ENCODE data around the gene POLR2B.

POLR2B gene

DNA sequence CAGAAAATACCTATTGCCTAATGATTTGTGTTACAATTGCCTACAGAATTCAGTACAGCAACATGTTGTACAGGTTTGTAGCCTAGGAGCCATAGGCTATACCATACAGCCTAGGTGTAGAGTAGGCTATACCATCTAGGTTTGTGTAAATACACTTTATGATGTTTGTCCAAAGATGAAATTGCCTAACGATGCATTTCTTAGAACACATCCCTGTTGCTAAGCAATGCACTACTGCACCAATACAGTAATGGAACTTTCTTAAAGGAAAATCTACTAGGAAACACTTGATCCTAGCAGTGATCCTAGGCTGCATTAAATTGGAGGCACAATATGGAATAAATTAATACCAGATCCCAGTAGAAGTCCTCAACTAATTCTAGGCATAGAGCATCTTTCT lies 19.6 kb upstream of the POLR2B start:
- Histone ChIP-seq H3K27ac (ENCODE audit: low read depth in 2 of 2, low read length in 2 of 2) (no peak overlapping the region), H3K4me3 (ENCODE audit: low read length in 2 of 2) (no peak overlapping the region), H3K9ac (ENCODE audit: low read depth in 1 of 2, low read length in 2 of 2) (no peak overlapping the region), H3K27me3 (ENCODE audit: control insufficient read depth in 2 of 2, insufficient read depth in 2 of 2, low read length in 2 of 2) (no peaks in the 10 kb centered on the region), H3K4me1 (ENCODE audit: control insufficient read depth in 2 of 2, insufficient read depth in 2 of 2, low read length in 2 of 2) (peaks cover 6 to 14% of the 10 kb centered on the region in 2 donors), H3K9me3 (ENCODE audit: control insufficient read depth in 2 of 2, low read length in 2 of 2) (no peaks in the 10 kb centered on the region), H3K36me3 (ENCODE audit: control insufficient read depth in 2 of 2, insufficient read depth in 2 of 2, low read length in 2 of 2) (peaks cover 10 to 12% of the 10 kb centered on the region in 2 donors)

DNA sequence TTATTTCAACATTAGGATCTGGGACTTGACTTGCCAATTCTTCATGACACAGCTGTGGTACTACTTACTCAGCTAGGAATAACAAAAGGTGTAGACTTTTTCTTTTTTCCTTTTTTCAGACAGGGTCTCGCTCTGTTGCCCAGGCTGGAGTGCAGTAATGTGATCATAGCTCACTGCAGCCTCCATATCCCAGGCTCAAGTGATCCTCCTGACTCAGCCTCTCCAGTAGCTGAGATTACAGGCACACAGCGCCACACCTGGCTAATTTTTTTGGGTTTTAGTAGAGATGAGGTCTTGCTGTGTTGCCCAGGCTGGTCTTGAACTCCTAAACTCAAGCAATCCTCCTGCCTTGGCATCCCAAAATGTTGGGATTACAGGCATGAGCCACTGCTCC lies 17.6 kb upstream of the POLR2B start:
- no peaks in the 10 kb centered on the region for H3K27me3 ChIP-seq (ENCODE audit: control insufficient read depth in 2 of 2, insufficient read depth in 2 of 2, low read length in 2 of 2)
- H3K36me3 ChIP-seq (ENCODE audit: control insufficient read depth in 2 of 2, insufficient read depth in 2 of 2, low read length in 2 of 2) = peaks cover 22 to 25% of the 10 kb centered on the region in 2 donors
- H3K4me3 ChIP-seq (ENCODE audit: low read length in 2 of 2) = no peak overlapping the region
- H3K9me3 ChIP-seq (ENCODE audit: control insufficient read depth in 2 of 2, low read length in 2 of 2) = no peaks in the 10 kb centered on the region
- H3K9ac ChIP-seq (ENCODE audit: low read depth in 1 of 2, low read length in 2 of 2) = no peak overlapping the region
- H3K27ac ChIP-seq (ENCODE audit: low read depth in 2 of 2, low read length in 2 of 2) = no peak overlapping the region
- H3K4me1 ChIP-seq (ENCODE audit: control insufficient read depth in 2 of 2, insufficient read depth in 2 of 2, low read length in 2 of 2) = peaks cover 6 to 14% of the 10 kb centered on the region in 2 donors

DNA sequence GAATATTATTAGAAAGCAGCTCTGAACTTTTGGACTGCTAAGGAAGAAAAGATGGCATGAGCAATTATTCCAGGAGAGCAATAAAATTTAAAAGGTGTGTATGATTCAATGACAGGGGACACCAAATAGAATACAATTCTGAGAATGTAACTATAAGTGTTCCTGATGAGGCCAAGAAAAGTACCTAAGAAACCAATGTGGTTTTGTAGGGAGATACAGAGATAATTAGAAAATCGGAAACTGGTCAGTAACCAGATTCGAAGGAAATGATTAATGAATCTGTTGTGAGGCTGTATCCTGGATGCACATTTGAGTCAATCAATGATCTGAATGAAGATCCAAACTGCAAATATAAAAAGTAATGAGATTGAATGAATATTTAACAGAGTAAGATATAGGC lies 7.3 kb upstream of the POLR2B start:
- Histone ChIP-seq H3K27ac (ENCODE audit: low read depth in 2 of 2, low read length in 2 of 2) (no peak overlapping the region), H3K9ac (ENCODE audit: low read depth in 1 of 2, low read length in 2 of 2) (no peak overlapping the region), H3K4me1 (ENCODE audit: control insufficient read depth in 2 of 2, insufficient read depth in 2 of 2, low read length in 2 of 2) (peaks cover 8 to 9% of the 10 kb centered on the region in 2 donors), H3K36me3 (ENCODE audit: control insufficient read depth in 2 of 2, insufficient read depth in 2 of 2, low read length in 2 of 2) (peaks cover 51 to 65% of the 10 kb centered on the region in 2 donors), H3K9me3 (ENCODE audit: control insufficient read depth in 2 of 2, low read length in 2 of 2) (peaks cover 3 to 4% of the 10 kb centered on the region in 2 donors), H3K27me3 (ENCODE audit: control insufficient read depth in 2 of 2, insufficient read depth in 2 of 2, low read length in 2 of 2) (no peaks in the 10 kb centered on the region), H3K4me3 (ENCODE audit: low read length in 2 of 2) (no peak overlapping the region)

DNA sequence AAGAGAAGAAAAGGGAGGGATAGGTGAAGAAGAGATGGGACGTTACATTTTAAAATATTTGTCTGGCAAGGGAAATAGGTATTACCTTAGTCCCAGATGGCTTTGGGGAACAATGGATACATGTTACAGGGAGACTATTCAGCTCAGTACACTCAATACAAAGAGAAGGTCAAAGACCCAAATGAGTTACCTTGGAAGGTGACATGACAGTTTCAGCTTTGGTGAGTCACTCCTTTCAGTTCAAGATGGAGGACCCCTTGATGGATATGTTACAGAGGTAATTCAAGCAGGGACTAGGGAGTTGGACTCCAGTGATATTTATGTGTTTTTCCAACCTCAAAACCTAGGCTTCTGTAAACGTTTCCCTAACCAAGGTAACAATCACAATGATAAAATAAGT lies 6.3 kb upstream of the POLR2B start:
- no peaks in the 10 kb centered on the region for H3K27me3 ChIP-seq (ENCODE audit: control insufficient read depth in 2 of 2, insufficient read depth in 2 of 2, low read length in 2 of 2)
- H3K27ac ChIP-seq (ENCODE audit: low read depth in 2 of 2, low read length in 2 of 2) = no peak overlapping the region
- H3K36me3 ChIP-seq (ENCODE audit: control insufficient read depth in 2 of 2, insufficient read depth in 2 of 2, low read length in 2 of 2) = peaks cover 44 to 55% of the 10 kb centered on the region in 2 donors
- H3K9me3 ChIP-seq (ENCODE audit: control insufficient read depth in 2 of 2, low read length in 2 of 2) = peaks cover 3 to 4% of the 10 kb centered on the region in 2 donors
- H3K4me1 ChIP-seq (ENCODE audit: control insufficient read depth in 2 of 2, insufficient read depth in 2 of 2, low read length in 2 of 2) = peaks cover 8 to 9% of the 10 kb centered on the region in 2 donors
- no peak overlapping the region for H3K4me3 ChIP-seq (ENCODE audit: low read length in 2 of 2)
- H3K9ac ChIP-seq (ENCODE audit: low read depth in 1 of 2, low read length in 2 of 2) = no peak overlapping the region

DNA sequence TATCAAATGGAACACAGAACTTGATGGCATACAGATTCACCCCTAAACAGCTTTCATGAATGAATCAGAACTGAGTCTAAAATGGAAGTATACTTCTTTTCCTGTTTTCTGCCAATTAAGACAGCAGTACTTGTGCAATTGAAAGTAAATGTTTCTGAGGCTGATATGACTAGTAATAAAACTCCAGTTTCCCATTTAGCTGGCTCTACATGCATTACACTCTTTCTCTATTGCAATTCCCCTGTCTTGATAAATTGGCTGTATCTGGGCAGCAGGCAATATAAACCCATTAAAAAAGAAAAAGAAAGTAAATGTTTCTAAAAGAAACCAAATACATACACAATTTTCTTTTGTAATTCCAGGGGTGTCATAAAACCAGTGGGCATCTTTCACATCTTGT lies 5.9 kb upstream of the POLR2B start:
- Histone ChIP-seq H3K9me3 (ENCODE audit: control insufficient read depth in 2 of 2, low read length in 2 of 2) (peaks cover 3 to 4% of the 10 kb centered on the region in 2 donors), H3K36me3 (ENCODE audit: control insufficient read depth in 2 of 2, insufficient read depth in 2 of 2, low read length in 2 of 2) (peaks cover 41 to 52% of the 10 kb centered on the region in 2 donors), H3K9ac (ENCODE audit: low read depth in 1 of 2, low read length in 2 of 2) (no peak overlapping the region), H3K4me1 (ENCODE audit: control insufficient read depth in 2 of 2, insufficient read depth in 2 of 2, low read length in 2 of 2) (peaks cover 8 to 9% of the 10 kb centered on the region in 2 donors), H3K4me3 (ENCODE audit: low read length in 2 of 2) (no peak overlapping the region), H3K27ac (ENCODE audit: low read depth in 2 of 2, low read length in 2 of 2) (no peak overlapping the region), H3K27me3 (ENCODE audit: control insufficient read depth in 2 of 2, insufficient read depth in 2 of 2, low read length in 2 of 2) (no peaks in the 10 kb centered on the region)

DNA sequence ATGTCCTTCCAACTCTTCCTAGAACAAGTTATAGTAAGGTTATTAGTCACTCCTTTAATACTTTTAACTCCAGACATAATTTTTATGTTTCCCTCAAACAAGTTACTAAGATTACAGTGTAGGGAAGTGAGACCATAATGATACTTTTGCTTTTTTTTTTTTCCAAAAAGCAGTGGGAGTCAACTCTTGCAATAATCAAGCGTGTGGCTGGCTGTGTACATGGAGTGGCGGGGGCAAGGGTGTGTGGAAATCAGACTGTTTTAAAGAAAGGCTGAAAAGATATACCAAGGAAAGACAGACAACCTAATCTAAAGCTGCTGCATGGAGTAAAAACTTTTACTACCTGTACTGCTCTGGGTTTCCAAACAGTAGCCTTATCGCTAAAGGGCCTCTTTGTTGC lies 5.4 kb upstream of the POLR2B start:
- H3K36me3 ChIP-seq (ENCODE audit: control insufficient read depth in 2 of 2, insufficient read depth in 2 of 2, low read length in 2 of 2) = peaks cover 41 to 47% of the 10 kb centered on the region in 2 donors

DNA sequence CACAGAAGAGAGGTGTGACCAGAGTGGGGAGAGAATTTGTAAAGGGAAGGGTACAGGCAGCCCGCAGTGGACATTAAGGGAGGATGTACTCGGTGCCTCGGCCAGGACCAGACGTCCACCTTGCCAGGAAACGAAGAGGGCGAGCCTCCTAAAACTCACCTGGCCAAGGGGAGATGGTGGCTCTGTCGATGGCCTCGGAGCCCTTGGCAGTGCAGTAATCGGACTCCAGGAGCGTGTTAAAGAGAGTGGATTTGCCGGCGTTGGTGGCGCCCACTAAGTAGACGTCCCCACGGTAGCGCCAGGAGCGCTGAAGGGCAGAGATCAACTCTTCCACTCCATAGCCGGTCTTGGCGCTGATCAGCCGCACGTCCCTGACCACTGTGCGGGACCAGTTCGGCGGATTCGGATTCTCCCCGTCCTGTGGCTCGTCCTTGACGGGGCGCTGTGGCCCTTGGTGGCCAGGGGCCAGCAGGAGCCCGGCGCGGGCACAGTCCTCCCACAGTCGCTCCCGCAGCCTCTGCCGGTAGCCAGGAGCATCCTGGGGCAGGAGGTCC lies 2.3 kb upstream of the POLR2B start:
- H3K4me3 ChIP-seq (ENCODE audit: low read length in 2 of 2) = peak overlapping the region; percentile 100
- H3K9ac ChIP-seq (ENCODE audit: low read depth in 1 of 2, low read length in 2 of 2) = peak overlapping the region; percentile 84 to 88
- peaks cover 3 to 4% of the 10 kb centered on the region in 2 donors for H3K9me3 ChIP-seq (ENCODE audit: control insufficient read depth in 2 of 2, low read length in 2 of 2)
- H3K36me3 ChIP-seq (ENCODE audit: control insufficient read depth in 2 of 2, insufficient read depth in 2 of 2, low read length in 2 of 2) = peaks cover 23 to 30% of the 10 kb centered on the region in 2 donors
- peaks cover 12 to 13% of the 10 kb centered on the region in 2 donors for H3K4me1 ChIP-seq (ENCODE audit: control insufficient read depth in 2 of 2, insufficient read depth in 2 of 2, low read length in 2 of 2)
- no peaks in the 10 kb centered on the region for H3K27me3 ChIP-seq (ENCODE audit: control insufficient read depth in 2 of 2, insufficient read depth in 2 of 2, low read length in 2 of 2)
- H3K27ac ChIP-seq (ENCODE audit: low read depth in 2 of 2, low read length in 2 of 2) = peak overlapping the region; percentile 87 to 93

More for the DNA sequence above, 5.4 kb upstream of the POLR2B start:
- peaks cover 3 to 4% of the 10 kb centered on the region in 2 donors for H3K9me3 ChIP-seq (ENCODE audit: control insufficient read depth in 2 of 2, low read length in 2 of 2)
- peaks cover 8 to 9% of the 10 kb centered on the region in 2 donors for H3K4me1 ChIP-seq (ENCODE audit: control insufficient read depth in 2 of 2, insufficient read depth in 2 of 2, low read length in 2 of 2)
- H3K27ac ChIP-seq (ENCODE audit: low read depth in 2 of 2, low read length in 2 of 2) = no peak overlapping the region
- no peaks in the 10 kb centered on the region for H3K27me3 ChIP-seq (ENCODE audit: control insufficient read depth in 2 of 2, insufficient read depth in 2 of 2, low read length in 2 of 2)
- H3K9ac ChIP-seq (ENCODE audit: low read depth in 1 of 2, low read length in 2 of 2) = no peak overlapping the region
- H3K4me3 ChIP-seq (ENCODE audit: low read length in 2 of 2) = no peak overlapping the region

DNA sequence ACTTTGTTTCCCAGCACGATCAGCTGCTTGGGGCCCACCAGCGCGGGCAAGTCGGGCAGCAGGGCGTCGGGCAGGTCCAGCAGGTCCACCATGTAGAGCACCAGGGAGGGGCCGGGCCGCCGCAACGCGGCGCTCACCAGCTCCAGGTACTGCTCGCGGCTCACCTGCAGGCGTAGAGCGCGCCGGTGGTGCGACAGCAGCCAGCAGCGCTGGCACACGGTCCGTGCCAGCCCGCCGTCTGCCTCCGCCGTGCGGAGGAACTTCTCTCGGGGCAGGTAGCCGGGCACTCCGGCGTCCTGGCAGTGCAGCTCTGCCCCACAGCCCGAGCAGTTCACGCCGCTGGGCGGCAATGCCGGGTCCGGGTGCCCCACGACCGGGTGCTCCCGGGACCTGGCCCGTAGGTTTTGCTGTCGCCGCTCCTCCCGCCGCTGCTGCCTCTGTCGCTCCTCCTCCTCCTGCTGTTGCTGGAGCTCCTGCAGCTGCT lies 1.8 kb upstream of the POLR2B start:
- H3K36me3 ChIP-seq (ENCODE audit: control insufficient read depth in 2 of 2, insufficient read depth in 2 of 2, low read length in 2 of 2) = peaks cover 23 to 26% of the 10 kb centered on the region in 2 donors

DNA sequence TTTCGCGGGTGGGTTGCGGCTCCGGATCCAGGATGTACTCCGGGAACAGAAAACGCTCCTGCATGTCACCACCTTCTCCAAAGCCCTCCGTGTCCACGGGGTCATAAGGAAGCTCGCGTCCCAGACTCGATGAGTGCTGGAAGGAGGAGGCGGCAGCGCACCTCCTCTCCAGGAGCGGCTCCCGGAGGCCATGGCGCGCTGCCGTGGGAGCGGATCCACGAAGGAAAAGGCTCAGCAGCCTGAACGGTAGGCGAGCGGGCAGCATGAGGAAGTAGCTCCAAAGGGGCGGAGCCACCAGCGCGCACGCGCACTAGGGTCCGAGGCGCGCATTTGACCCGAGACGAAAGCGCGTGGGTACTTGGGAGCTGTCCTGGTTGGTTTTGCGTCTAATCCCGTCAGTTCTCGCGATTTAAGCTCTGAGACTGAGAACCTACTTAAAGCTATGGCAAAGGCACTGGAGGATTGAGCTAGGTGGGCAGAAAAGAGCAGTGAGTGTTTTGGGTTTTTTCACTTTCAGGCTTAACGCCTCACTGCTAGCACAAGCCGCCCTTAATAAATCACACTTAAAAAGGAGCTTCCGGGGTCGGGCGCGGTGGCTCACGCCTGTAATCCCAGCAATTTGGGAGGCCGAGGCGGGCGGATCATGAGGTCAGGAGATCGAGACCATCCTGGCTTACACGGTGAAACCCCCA lies 1.2 kb upstream of the POLR2B start, which contains the start of gene NOA1:
Gene NOA1, minus strand, starts transcription at position 286 of the 692 bp plus-strand sequence. Its CDS starts 21 bp downstream, at position 265.
- H3K27me3 ChIP-seq (ENCODE audit: control insufficient read depth in 2 of 2, insufficient read depth in 2 of 2, low read length in 2 of 2) = no peaks in the 10 kb centered on the region
- peaks cover 12 to 13% of the 10 kb centered on the region in 2 donors for H3K4me1 ChIP-seq (ENCODE audit: control insufficient read depth in 2 of 2, insufficient read depth in 2 of 2, low read length in 2 of 2)
- peak within 1 kb of the TSS; percentile 84 to 98 for H3K9ac ChIP-seq (ENCODE audit: low read depth in 1 of 2, low read length in 2 of 2)
- peak within 1 kb of the TSS; percentile 100 for H3K4me3 ChIP-seq (ENCODE audit: low read length in 2 of 2)
- H3K27ac ChIP-seq (ENCODE audit: low read depth in 2 of 2, low read length in 2 of 2) = peak within 1 kb of the TSS; percentile 93 to 95
- H3K9me3 ChIP-seq (ENCODE audit: control insufficient read depth in 2 of 2, low read length in 2 of 2) = peaks cover 3 to 4% of the 10 kb centered on the region in 2 donors
- H3K36me3 ChIP-seq (ENCODE audit: control insufficient read depth in 2 of 2, insufficient read depth in 2 of 2, low read length in 2 of 2) = peaks cover 17 to 21% of the 10 kb centered on the region in 2 donors

More for the DNA sequence above, 1.8 kb upstream of the POLR2B start:
- Histone ChIP-seq H3K9ac (ENCODE audit: low read depth in 1 of 2, low read length in 2 of 2) (peak overlapping the region; percentile 84 to 88), H3K4me1 (ENCODE audit: control insufficient read depth in 2 of 2, insufficient read depth in 2 of 2, low read length in 2 of 2) (peaks cover 12 to 13% of the 10 kb centered on the region in 2 donors), H3K27me3 (ENCODE audit: control insufficient read depth in 2 of 2, insufficient read depth in 2 of 2, low read length in 2 of 2) (no peaks in the 10 kb centered on the region), H3K9me3 (ENCODE audit: control insufficient read depth in 2 of 2, low read length in 2 of 2) (peaks cover 3 to 4% of the 10 kb centered on the region in 2 donors), H3K27ac (ENCODE audit: low read depth in 2 of 2, low read length in 2 of 2) (peak overlapping the region; percentile 87 to 93), H3K4me3 (ENCODE audit: low read length in 2 of 2) (peak overlapping the region; percentile 100)

DNA sequence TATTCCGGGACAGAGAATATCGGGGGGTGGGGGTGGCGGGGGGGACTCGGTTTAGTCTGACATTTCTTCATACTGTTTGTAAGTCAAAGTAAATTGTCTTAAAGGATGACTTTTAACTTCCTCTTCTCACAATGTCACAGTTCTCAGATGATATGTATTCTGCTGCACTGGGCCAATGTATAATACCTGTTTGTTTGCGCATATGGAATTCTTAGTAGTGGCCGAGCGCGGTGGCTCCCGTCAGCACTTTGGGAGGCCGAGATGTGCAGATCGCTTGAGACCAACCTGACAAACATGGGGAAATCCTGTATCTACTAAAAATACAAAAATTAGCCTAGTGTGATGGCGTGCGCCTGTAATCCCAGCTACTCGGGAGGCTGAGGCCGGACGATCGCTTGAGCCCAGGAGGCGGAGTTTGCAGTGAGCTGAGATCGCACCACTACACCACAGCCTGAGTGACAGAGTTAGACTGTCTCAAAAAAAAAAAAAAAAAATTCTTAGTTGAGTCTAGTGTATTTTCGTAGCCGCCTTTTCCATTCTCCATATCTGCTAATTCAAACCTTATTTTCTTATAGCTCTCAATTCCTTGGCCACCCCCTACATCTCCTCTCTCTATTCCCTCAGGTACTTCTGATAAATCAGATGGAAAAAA lies 851 bp downstream of the POLR2B start:
- no peaks in the 10 kb centered on the region for H3K9me3 ChIP-seq (ENCODE audit: control insufficient read depth in 2 of 2, low read length in 2 of 2)
- peak overlapping the region; percentile 98 for H3K9ac ChIP-seq (ENCODE audit: low read depth in 1 of 2, low read length in 2 of 2)
- peak overlapping the region; percentile 100 for H3K4me3 ChIP-seq (ENCODE audit: low read length in 2 of 2)
- H3K36me3 ChIP-seq (ENCODE audit: control insufficient read depth in 2 of 2, insufficient read depth in 2 of 2, low read length in 2 of 2) = no peaks in the 10 kb centered on the region
- peaks cover 12 to 13% of the 10 kb centered on the region in 2 donors for H3K4me1 ChIP-seq (ENCODE audit: control insufficient read depth in 2 of 2, insufficient read depth in 2 of 2, low read length in 2 of 2)
- H3K27ac ChIP-seq (ENCODE audit: low read depth in 2 of 2, low read length in 2 of 2) = peak overlapping the region in 1 of 2 donors; percentile 93
- H3K27me3 ChIP-seq (ENCODE audit: control insufficient read depth in 2 of 2, insufficient read depth in 2 of 2, low read length in 2 of 2) = no peaks in the 10 kb centered on the region
